Stomach (tissue), 9 donors: Measurements from ENCODE around the gene XKR3. TPM values are rescaled to one million over a fixed set of nuclear protein-coding genes. Genes with fewer than 3 reads are reported as not detected.
"Not testable (repeated sequence)": the region's sequence is repeated elsewhere in the genome, so short reads cannot be mapped to it uniquely, and the experiment has no call there.

Experiments used
- DNase-seq, 2 donors: peaks; one replicate each; pipeline versions ENCODE4 v3.0.0 to v3.0.0-alpha.2; 2013 to 2019
- H3K27ac ChIP-seq, 5 donors: fragments of 200-600 bp in 4 of 5; sonication (generic) in 4 of 5; one replicate each; pipeline ENCODE4 v1.5.1; 2013 to 2019; ENCODE audit warnings: mild to moderate bottlenecking in 1 of 5, moderate library complexity in 1 of 5
- H3K27me3 ChIP-seq, 3 donors: fragments of 200-600 bp; sonication (generic); one replicate each; pipeline ENCODE4 v1.5.1; 2017 to 2019; ENCODE audit warnings: mixed run types in 1 of 3
- H3K36me3 ChIP-seq, 4 donors: fragments of 200-600 bp; sonication (generic); 1 replicate in 3 of 4; 2 replicates in 1 of 4; pipeline ENCODE4 v1.5.1; 2016 to 2019
- H3K4me1 ChIP-seq, 4 donors: fragments of 200-600 bp; sonication (generic); one replicate each; pipeline ENCODE4 v1.5.1; 2016 to 2019
- H3K4me3 ChIP-seq, 4 donors: fragments of 200-600 bp; sonication (generic) in 3 of 4; one replicate each; pipeline ENCODE4 v1.5.1; 2016 to 2019; ENCODE audit warnings: mild to moderate bottlenecking in 1 of 4
- H3K9me3 ChIP-seq, 4 donors: fragments of 200-600 bp; sonication (generic); one replicate each; pipeline ENCODE4 v1.5.1; 2016 to 2019
- WGBS, 5 donors: extraction: QIAGEN DNeasy Blood & Tissue Kit in 3 of 5; methylation state at CpG; one replicate each; pipeline versions ENCODE4 v1.1.5 to v1.1.7; 2013 to 2018; 5-methylcytosine and 5-hydroxymethylcytosine counted together
- intact Hi-C: fragments of 100-400 bp; cut with DNase I; formaldehyde crosslinking; loops from one replicate; pipeline ENCODE4 v1.15.1; 2023; ENCODE audit warnings: low total_unique reads
- polyA plus RNA-seq, 3 donors: library from polyadenylated mRNA; stranded (reverse); fragments of 200-250 nt; gene quantifications; one replicate each; pipeline ENCODE4 v1.2.3, GENCODE V29; 2013
- small RNA-seq, 4 donors: library from RNA; depleted of rRNA; stranded (forward); fragments of <200 nt; gene quantifications; one replicate each; pipeline ENCODE3, GENCODE V24; 2016
- total RNA-seq, 5 donors: library from RNA; depleted of rRNA; stranded (reverse); fragments of >200 nt; gene quantifications; one replicate each; pipeline versions ENCODE4 v1.1.0 to v1.2.3, GENCODE V29; 2014 to 2016
- donor health status: healthy with polysubstance abuse.
- donor health status: Bipolar disorder and iron deficiency.
- donor health status: healthy.

Gene XKR3
- total and polyA plus RNA-seq, 8 donors: not detected

DNA sequence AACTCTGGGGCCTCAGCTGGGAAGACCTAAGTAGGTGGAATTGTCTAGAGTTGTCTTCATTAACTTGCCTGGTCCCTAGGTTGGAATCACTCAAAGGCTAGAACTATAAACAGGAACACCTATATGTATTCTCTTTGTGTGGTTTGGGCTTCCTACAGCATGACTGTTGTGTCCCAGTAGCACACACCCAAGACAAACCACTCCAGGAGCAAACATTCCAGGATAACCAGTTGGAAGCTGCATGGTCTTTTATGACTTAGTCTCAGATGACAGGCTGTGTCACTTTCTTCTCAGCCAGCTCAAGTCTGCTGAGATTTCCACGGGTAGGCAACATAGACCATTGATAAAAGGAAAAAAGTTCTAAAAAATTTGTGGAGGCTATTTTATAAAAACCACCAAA is 90.9 kb downstream of the XKR3 start:
- H3K27ac ChIP-seq, H3K4me1 ChIP-seq, H3K36me3 ChIP-seq, H3K4me3 ChIP-seq, intact Hi-C loops, H3K27me3 ChIP-seq, DNase-seq, H3K9me3 ChIP-seq: not testable (repeated sequence)
- 35 to 47% (median 39%) methylated on average over 1 of the region's 1 CpG for WGBS, 5 donors

Small RNA genes within 50 kb of the gene (small RNA-seq; reads per million reads assigned to genes)
- 0 reads per million in 4 donors for gene GPM6BP3

Other genes starting within 250 kb of the XKR3 start
- gene CCT8L2, start 232.6 kb downstream of the XKR3 start, total RNA-seq: not detected
- not detected for gene CCT8L2, start 232.6 kb downstream of the XKR3 start, polyA plus RNA-seq
- gene GAB4, start 182.8 kb upstream of the XKR3 start, total RNA-seq: not detected
- gene GAB4, start 182.8 kb upstream of the XKR3 start, polyA plus RNA-seq: not detected